ENCODE data around the gene GOLGA6L7.
"Not testable (repeated sequence)": the region's sequence is repeated elsewhere in the genome, so short reads cannot be mapped to it uniquely, and the experiment has no call there.

The GOLGA6L7 gene

GRCh38 chr15:28848521-28848920 lies at the start of gene GOLGA6L7:
TSS of gene GOLGA6L7 (minus strand) at chr15:28848644. CDS start at chr15:28848549, 95 bp downstream.
- DNase-seq (ENCODE audit: low read depth in 2 of 2, low spot score in 1 of 2), result not testable (repeated sequence)

DNA sequence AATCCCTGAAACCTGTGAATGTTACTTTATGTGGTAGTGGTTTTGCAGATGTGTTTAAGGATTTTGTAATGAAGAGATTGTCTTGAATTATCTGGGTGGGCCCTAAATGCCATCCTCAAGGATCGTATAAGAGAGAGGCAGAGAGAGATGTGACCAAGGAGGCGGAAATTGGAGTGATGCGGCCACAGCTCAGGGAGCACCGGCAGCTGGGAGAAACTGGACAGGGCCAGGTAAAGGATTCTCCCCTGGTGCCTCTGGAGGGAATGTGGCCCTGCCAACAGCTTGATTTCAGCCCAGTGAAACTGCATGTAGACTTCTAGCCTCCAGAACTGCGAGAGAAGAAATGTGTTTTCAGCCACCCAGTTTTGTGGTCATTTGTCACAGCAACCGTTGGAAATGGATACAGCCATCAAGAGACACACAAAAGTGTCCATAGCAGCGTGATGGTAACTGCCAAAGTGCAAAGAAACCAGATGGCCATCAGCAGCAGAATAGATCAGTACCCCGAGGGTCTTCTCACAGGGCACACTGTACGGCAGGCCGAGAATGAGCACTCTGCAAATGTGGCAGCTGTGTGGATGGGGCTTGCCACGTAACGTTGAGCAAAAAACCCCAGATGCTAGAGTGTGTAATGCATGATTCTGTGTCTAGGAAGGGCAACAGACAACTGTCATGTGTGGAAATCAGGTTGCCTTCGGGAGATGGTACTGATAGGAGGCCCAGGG lies 49.6 kb upstream of the GOLGA6L7 start:
- no peak for DNase-seq (ENCODE audit: low read depth in 2 of 2, low spot score in 1 of 2)

GRCh38 chr15:28896951-28897350 lies 48.5 kb upstream of the GOLGA6L7 start:
- DNase-seq (ENCODE audit: low read depth in 2 of 2, low spot score in 1 of 2), result no peak

- DNase-seq (ENCODE audit: low read depth in 2 of 2, low spot score in 1 of 2), result no peak
Measured at GRCh38 chr15:28895566-28895965, 47.1 kb upstream of the GOLGA6L7 start.

- no peak for DNase-seq (ENCODE audit: low read depth in 2 of 2, low spot score in 1 of 2)
Measured at GRCh38 chr15:28895146-28895545, 46.7 kb upstream of the GOLGA6L7 start.

GRCh38 chr15:28894631-28895030 lies 46.2 kb upstream of the GOLGA6L7 start:
- DNase-seq (ENCODE audit: low read depth in 2 of 2, low spot score in 1 of 2), result no peak

GRCh38 chr15:28892789-28893610 lies 44.6 kb upstream of the GOLGA6L7 start:
- no peak for DNase-seq (ENCODE audit: low read depth in 2 of 2, low spot score in 1 of 2)

GRCh38 chr15:28891588-28891987 lies 43.1 kb upstream of the GOLGA6L7 start:
- DNase-seq (ENCODE audit: low read depth in 2 of 2, low spot score in 1 of 2), result no peak

GRCh38 chr15:28890711-28891495 lies 42.5 kb upstream of the GOLGA6L7 start:
- DNase-seq (ENCODE audit: low read depth in 2 of 2, low spot score in 1 of 2), result no peak

DNA sequence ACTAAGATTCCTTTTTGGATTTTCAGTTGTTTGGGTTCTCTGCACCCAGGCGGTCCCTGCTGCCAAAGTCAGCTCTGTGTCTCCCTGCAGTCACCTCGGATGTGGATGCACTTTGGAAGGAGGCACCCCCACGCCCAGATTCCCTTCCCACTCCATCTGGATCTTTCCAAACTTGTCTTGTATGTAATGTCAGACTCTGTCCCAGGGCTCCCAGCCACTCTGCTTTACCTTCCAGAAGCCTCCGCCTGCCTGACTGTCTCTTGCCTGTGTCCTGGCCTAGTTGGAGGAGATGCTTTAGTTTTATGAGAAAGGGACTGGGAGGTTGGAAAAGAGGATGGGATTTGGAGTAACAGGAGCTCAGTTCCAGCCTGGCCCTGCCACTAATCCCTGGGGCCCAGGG lies 41.8 kb upstream of the GOLGA6L7 start:
- DNase-seq (ENCODE audit: low read depth in 2 of 2, low spot score in 1 of 2), result not testable (repeated sequence)

- not testable (repeated sequence) for DNase-seq (ENCODE audit: low read depth in 2 of 2, low spot score in 1 of 2)
Measured at GRCh38 chr15:28889871-28890270, 41.4 kb upstream of the GOLGA6L7 start.

- no peak for DNase-seq (ENCODE audit: low read depth in 2 of 2, low spot score in 1 of 2)
Measured at GRCh38 chr15:28889346-28889745, 40.9 kb upstream of the GOLGA6L7 start.

- DNase-seq (ENCODE audit: low read depth in 2 of 2, low spot score in 1 of 2), result no peak
Measured at GRCh38 chr15:28888900-28889299, 40.5 kb upstream of the GOLGA6L7 start.

DNA sequence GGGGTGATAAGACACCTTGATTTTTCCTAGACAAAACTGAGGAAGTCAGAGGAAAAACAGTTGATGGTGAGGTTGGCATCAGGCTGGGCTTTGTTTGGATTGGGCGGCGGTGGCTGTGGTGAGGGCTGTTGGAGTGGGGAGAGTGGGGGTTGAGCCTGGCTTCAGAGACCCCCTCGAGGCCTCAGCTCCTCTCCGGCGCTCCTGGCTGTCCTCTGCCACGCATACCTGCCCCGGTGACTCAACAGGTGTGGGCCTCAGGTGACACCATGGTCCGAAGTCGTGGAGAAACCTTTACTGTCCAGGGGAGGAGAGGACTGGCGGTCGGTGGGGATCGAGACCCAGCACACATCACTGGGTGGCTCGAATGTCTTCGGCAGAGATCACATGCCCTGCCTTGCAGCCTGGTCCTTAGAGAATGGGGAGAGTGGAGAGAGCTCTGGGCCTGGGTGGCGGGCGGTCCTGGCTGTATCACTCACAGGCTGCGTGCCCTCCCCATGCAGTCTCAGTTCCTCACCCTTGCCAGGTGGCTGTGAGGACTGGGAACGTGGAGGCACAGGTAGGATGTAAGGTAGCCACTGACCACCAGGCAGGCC lies 40.0 kb upstream of the GOLGA6L7 start:
- DNase-seq (ENCODE audit: low read depth in 2 of 2, low spot score in 1 of 2), result no peak

GRCh38 chr15:28887339-28888174 lies 39.1 kb upstream of the GOLGA6L7 start:
- no peak for DNase-seq (ENCODE audit: low read depth in 2 of 2, low spot score in 1 of 2)

DNA sequence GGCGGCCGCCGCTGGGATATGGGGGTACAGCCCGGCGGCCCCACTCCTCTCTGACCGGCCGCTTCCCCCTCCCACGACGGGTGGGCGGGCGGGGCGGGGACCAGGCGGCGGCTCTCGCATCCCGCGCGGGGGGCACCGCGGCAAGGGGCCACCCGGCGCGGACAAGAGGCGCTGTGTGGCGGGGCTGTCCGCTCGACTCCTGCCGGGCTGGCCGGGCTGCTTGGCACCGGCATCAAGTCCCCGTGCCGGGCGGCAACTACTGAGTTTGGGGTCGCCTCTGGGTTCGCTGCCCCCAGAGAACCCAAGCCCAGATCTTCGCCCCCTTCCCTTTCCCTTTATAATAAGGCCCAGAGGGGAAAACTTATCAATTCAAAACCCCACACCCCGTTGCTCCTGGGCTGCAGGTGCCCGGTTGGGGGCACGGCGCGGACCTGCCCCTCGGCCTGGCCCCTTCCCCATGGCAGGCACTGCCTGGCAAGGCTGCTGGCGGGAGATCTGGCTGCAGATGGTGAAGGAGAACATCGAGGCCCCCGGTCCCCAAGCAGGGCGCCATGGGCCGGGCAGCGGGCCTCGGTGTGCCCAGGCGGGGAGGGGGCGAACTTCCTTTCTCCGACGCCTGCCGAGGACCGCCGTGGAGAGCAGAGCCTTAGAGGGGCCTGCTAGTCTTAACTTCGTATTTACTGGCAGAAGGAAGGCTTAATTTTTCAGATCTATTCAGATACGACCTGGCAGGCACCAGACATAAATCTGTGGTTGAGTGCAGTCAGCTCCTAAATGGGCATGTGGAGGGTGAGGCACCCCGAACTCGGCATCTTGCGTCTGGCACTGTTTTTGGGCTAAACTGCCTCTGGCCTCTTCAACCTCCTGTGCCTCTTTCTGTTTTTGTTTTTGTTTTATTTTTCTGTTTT lies 38.2 kb upstream of the GOLGA6L7 start:
- no peak for DNase-seq (ENCODE audit: low read depth in 2 of 2, low spot score in 1 of 2)

GRCh38 chr15:28885630-28886430 lies 37.4 kb upstream of the GOLGA6L7 start, which contains the start of gene APBA2:
TSS of gene APBA2 (plus strand) at chr15:28885974. CDS start at chr15:29053885, 167,911 bp downstream.
- DNase-seq (ENCODE audit: low read depth in 2 of 2, low spot score in 1 of 2), result peak in 1 of 2 donors; percentile 3

- no peak for DNase-seq (ENCODE audit: low read depth in 2 of 2, low spot score in 1 of 2)
Measured at GRCh38 chr15:28885128-28885629, 36.7 kb upstream of the GOLGA6L7 start.
